Endothelial cell of umbilical vein (primary cell): ENCODE data around the gene CDK6. TPM values are rescaled to one million over a fixed set of nuclear protein-coding genes. Genes with fewer than 3 reads are reported as not detected.

Source experiments
- BruUV-seq: library from RNA; stranded (reverse); fragments of 400-500 nt; replicated peaks from 2 replicates; lab custom pipeline; 2021; lab: Mats Ljungman, UMichigan
- CTCF ChIA-PET: fragments of 300-600, 350-600 bp; sonication (Branson Sonifier 250); formaldehyde crosslinking; loops from one replicate; lab custom pipeline; 2021; ENCODE audit warnings: antibody characterized with exemption, inconsistent platforms; lab: Charles Lee
- POLR2A ChIA-PET: fragments of 300-600, 350-600 bp; sonication (Branson Sonifier 250); formaldehyde crosslinking; loops from one replicate; lab custom pipeline; 2021; ENCODE audit warnings: antibody characterized with exemption, inconsistent platforms; lab: Charles Lee
- DNase-seq: peaks from one replicate; pipeline ENCODE4 v3.0.0-alpha.2; 2011; ENCODE audit warnings: low read depth, low spot score
- FAIRE-seq: peaks from 2 replicates; lab custom pipeline; 2011; peaks lifted over from hg19 to GRCh38; lab: Jason Lieb, UNC
- H2AFZ ChIP-seq: 2 replicates; pipeline ENCODE4 v1.6.0; 2012; ENCODE audit warnings: low read depth, low read length, control low read depth, inconsistent platforms
- H3K27ac ChIP-seq: 2 replicates; pipeline ENCODE4 v1.5.1; 2011; ENCODE audit warnings: low read depth, mild to moderate bottlenecking, control low read depth, low read length, moderate library complexity; ENCODE audit not compliant: insufficient read depth
- H3K27me3 ChIP-seq, 2 experiments: 2 replicates each; pipeline versions ENCODE4 v1.6.0 to v1.6.1; 2011; ENCODE audit warnings: low read length in 2 of 2, mixed read lengths in 1 of 2; ENCODE audit not compliant: control insufficient read depth in 2 of 2, insufficient read depth in 2 of 2
- H3K36me3 ChIP-seq, 2 experiments: 2 replicates in 1 of 2; 3 replicates in 1 of 2; pipeline ENCODE4 v1.5.1; 2011; ENCODE audit warnings: low read length in 2 of 2, mild to moderate bottlenecking in 1 of 2, moderate library complexity in 1 of 2; ENCODE audit not compliant: control insufficient read depth in 2 of 2, insufficient read depth in 2 of 2; ENCODE audit errors: extremely low read depth in 1 of 2
- H3K4me1 ChIP-seq: 3 replicates; pipeline ENCODE4 v1.5.1; 2011; ENCODE audit warnings: mild to moderate bottlenecking, low read length; ENCODE audit not compliant: control insufficient read depth, insufficient read depth; ENCODE audit errors: extremely low read depth
- H3K4me2 ChIP-seq: 2 replicates; pipeline ENCODE4 v1.6.1; 2011; ENCODE audit warnings: low read length, control low read depth, mixed read lengths; ENCODE audit not compliant: insufficient read depth
- H3K4me3 ChIP-seq, 3 experiments: fragments of 200-600 bp in 1 of 3; sonication (generic), shearing (Covaris generic) in 1 of 3; replicated peaks in 1 of 3; 2 replicates each; pipeline ENCODE4 v1.5.1; 2011 to 2016; ENCODE audit warnings: control low read depth in 3 of 3, low read length in 3 of 3, mild to moderate bottlenecking in 2 of 3, inconsistent platforms in 1 of 3, low read depth in 1 of 3, moderate library complexity in 1 of 3; ENCODE audit not compliant: insufficient read depth in 1 of 3
- H3K79me2 ChIP-seq: 2 replicates; pipeline ENCODE4 v1.6.0; 2012; ENCODE audit warnings: low read length, inconsistent platforms; ENCODE audit not compliant: control insufficient read depth, insufficient read depth
- H3K9ac ChIP-seq: replicated peaks from 2 replicates; pipeline ENCODE3; 2011; ENCODE audit warnings: low read length, control low read depth; ENCODE audit not compliant: insufficient read depth; ENCODE audit errors: extremely low read depth
- H3K9me1 ChIP-seq: replicated peaks from 3 replicates; pipeline ENCODE4 v1.6.0; 2011; ENCODE audit warnings: mild to moderate bottlenecking, low read length; ENCODE audit not compliant: control insufficient read depth, insufficient read depth; ENCODE audit errors: extremely low read depth
- H3K9me3 ChIP-seq: replicated peaks from 2 replicates; pipeline ENCODE4 v1.5.1; 2012; ENCODE audit warnings: low read length, inconsistent platforms; ENCODE audit not compliant: control insufficient read depth, insufficient read depth
- H4K20me1 ChIP-seq: replicated peaks from 2 replicates; pipeline ENCODE3; 2011; ENCODE audit warnings: mild to moderate bottlenecking, low read length; ENCODE audit not compliant: control insufficient read depth, insufficient read depth; ENCODE audit errors: extremely low read depth
- CTCF ChIP-seq, 2 donors: IDR thresholded peaks; 1 replicate in 1 of 2; 2 replicates in 1 of 2; pipeline ENCODE4 v1.5.1; 2011; ENCODE audit warnings: low read length in 2 of 2, mild to moderate bottlenecking in 2 of 2, moderate library complexity in 2 of 2, control low read depth in 1 of 2, inconsistent platforms in 1 of 2, low read depth in 1 of 2; ENCODE audit not compliant: insufficient read depth in 1 of 2; ENCODE audit errors: extremely low read depth in 1 of 2
- EZH2 ChIP-seq: IDR thresholded peaks from 2 replicates; pipeline ENCODE4 v1.6.1; 2012; ENCODE audit warnings: borderline replicate concordance, low read depth, mild to moderate bottlenecking, moderate library complexity, low read length, inconsistent platforms; ENCODE audit not compliant: severe bottlenecking
- FOS ChIP-seq: IDR thresholded peaks from 2 replicates; pipeline ENCODE4 v1.6.1; 2011; ENCODE audit warnings: mild to moderate bottlenecking, low read length, moderate library complexity, borderline replicate concordance; ENCODE audit not compliant: insufficient read depth
- GATA2 ChIP-seq: IDR thresholded peaks from 2 replicates; pipeline ENCODE4 v1.7.0; 2011; ENCODE audit warnings: low read depth, mild to moderate bottlenecking, moderate library complexity, mixed read lengths, low read length; ENCODE audit not compliant: insufficient read length, insufficient read depth
- JUN ChIP-seq: IDR thresholded peaks from 2 replicates; pipeline ENCODE4 v1.6.1; 2011; ENCODE audit warnings: borderline replicate concordance, low read depth; ENCODE audit not compliant: insufficient read length, insufficient read depth
- MYC ChIP-seq: IDR thresholded peaks from one replicate; pipeline ENCODE4 v1.6.1; 2011; ENCODE audit warnings: mild to moderate bottlenecking, low read depth, low read length
- POLR2A ChIP-seq: IDR thresholded peaks from 2 replicates; pipeline ENCODE4 v1.6.1; 2012; ENCODE audit warnings: low read depth, mild to moderate bottlenecking, control low read depth, low read length
- POLR2AphosphoS5 ChIP-seq: IDR thresholded peaks from 2 replicates; pipeline ENCODE4 v1.6.1; 2012; ENCODE audit warnings: low read depth, mild to moderate bottlenecking, control low read depth, low read length, moderate library complexity; ENCODE audit not compliant: insufficient read depth
- dilution Hi-C: fragments of 300-500 bp; cut with MboI; formaldehyde crosslinking; loops from one replicate; pipeline ENCODE4 v1.15.0; 2019; ENCODE audit warnings: low sequenced_read_pairs; ENCODE audit not compliant: extremely low pct_ligation_motif_present
- intact Hi-C: fragments of 100-400 bp; cut with micrococcal nuclease; formaldehyde crosslinking; loops from one replicate; pipeline ENCODE4 v1.10.0; 2022
- polyA plus RNA-seq, 4 experiments: library from polyadenylated mRNA; depleted of rRNA in 3 of 4; stranded (reverse) in 3 of 4; unstranded in 1 of 4; fragments of >200 nt; gene quantifications; 2 replicates each; pipeline versions ENCODE4 v1.2.1 to v1.2.3, GENCODE V29; 2011 to 2012; ENCODE audit warnings: missing spikeins in 1 of 4
- total RNA-seq: library from RNA; stranded (reverse); gene quantifications from 2 replicates; pipeline ENCODE4 v1.2.3, GENCODE V29; 2021
- TF ChIP-seq, protein P1 (sequence below): IDR thresholded peaks from 2 replicates; pipeline ENCODE4 v1.6.1; 2011; ENCODE audit not compliant: insufficient read depth, insufficient read length

Gene CDK6
- total and polyA plus RNA-seq, 2 donors (not counting 3 experiments of a cell fraction or from before 2014, with no cell fraction given) = 6.0 to 28.2 TPM

DNA sequence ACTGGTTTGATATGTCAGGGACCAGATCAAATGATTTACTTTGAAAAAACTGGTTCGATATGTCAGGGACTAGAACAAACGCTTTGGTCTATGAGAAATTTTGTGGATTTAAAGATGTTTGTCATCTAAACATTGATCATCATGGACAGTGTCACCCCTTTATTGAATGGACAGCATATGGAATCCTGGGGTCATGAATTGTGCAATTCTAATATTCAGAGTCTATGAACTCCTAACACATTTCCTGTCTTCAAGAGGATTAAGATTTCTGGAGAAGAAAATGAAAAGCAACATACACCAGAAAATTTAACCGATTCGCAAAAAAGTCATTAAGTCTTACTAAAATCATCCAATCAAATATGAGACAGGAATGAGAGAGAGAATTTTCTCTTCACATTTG is 139.8 kb downstream of the CDK6 start:
- intact Hi-C loops (no loop called here), dilution Hi-C loops (no loop called here)
- DNase-seq = no peak
- H3K4me2 ChIP-seq = peak overlapping the region; percentile 29
- no peaks in the 10 kb centered on the region for H3K9me3 ChIP-seq
- no peaks in the 10 kb centered on the region for H3K9me1 ChIP-seq
- H4K20me1 ChIP-seq = no peaks in the 10 kb centered on the region
- H3K36me3 ChIP-seq = no peaks in the 10 kb centered on the region
- H3K27ac ChIP-seq = no peak overlapping the region
- no peaks in the 10 kb centered on the region for H3K27me3 ChIP-seq
- no peaks in the 10 kb centered on the region for H3K79me2 ChIP-seq
- no peak overlapping the region for H3K4me3 ChIP-seq
- BruUV-seq = no TSS peak
- FAIRE-seq = no peak
- H3K9ac ChIP-seq = peak overlapping the region; percentile 83
- TF ChIP-seq POLR2A = no peak
- TF ChIP-seq GATA2 = no peak
- TF ChIP-seq FOS = no peak
- POLR2A ChIA-PET = no interaction called here
- peaks cover 44% of the 10 kb centered on the region for H3K4me1 ChIP-seq
- CTCF ChIA-PET = interaction anchor here (1.2 to 6.0 kb wide), 4 partner anchors 71 to 178 kb away, joined by 3 to 77 read pairs (median 8); no protein-coding TSS in a partner anchor
- no peak overlapping the region for H2AFZ ChIP-seq

DNA sequence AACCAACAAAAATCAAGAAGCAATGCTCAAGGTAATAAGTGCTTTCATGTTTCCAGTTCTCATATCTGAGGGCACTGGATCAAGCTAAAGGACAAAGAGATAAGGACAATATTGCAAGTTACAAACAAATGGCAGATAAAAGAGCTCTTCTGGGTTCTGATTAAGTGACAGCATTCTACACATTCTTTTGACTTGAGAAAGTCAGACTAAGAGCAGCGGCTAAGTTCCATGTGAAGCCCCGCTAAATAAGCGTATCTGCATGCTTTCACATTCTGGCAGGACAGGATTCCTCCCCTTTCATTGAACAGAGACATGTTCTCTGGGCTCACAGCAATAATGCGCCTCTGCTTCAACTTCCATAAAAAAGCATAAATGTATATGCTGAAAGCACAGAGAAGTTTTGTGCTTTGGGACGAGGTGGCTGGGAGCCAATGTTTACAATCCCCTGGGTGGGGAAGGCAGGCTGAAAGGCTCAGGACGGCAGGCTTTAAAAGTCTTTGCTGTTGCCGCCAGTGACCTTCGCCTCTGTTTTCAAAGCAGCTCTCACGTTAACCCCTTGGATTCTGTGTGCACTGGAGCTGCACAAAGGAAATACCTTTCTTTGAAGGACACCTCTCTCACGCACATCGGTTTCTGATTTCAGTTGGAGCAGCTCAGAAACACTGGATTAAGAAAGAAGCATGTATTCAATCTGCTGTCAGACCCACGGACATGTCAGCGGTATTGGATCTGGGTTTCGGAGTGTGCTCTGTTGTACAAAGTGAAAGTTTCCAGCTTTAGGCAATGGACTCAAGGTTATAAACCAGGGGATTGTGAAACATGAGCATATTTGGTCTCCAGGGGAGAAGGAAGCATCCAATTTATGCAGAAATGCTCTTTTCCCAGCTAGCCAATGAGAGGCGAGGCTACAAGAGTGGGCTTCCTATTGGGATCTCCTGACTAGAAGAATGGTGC is 140.8 kb downstream of the CDK6 start:
- Histone ChIP-seq H3K27ac (peak overlapping the region; percentile 68), H3K4me2 (peak overlapping the region; percentile 94), H3K36me3 (no peaks in the 10 kb centered on the region), H3K9me3 (no peaks in the 10 kb centered on the region), H3K79me2 (no peaks in the 10 kb centered on the region), H3K4me3 (peak overlapping the region; percentile 21 to 66 (median 24)), H3K9ac (peak overlapping the region; percentile 85), H3K27me3 (no peaks in the 10 kb centered on the region), H2AFZ (peak overlapping the region; percentile 57), H3K9me1 (no peaks in the 10 kb centered on the region), H3K4me1 (peaks cover 44% of the 10 kb centered on the region), H4K20me1 (no peaks in the 10 kb centered on the region)
- CTCF ChIA-PET = interaction anchor here (1.0 to 6.0 kb wide), 10 partner anchors 9 to 356 kb away, joined by 3 to 77 read pairs (median 4); no protein-coding TSS in a partner anchor
- TF ChIP-seq POLR2A (no peak), MYC (no peak), GATA2 (no peak), EZH2 (no peak), CTCF (IDR thresholded peaks at IDR 0.05; ENCODE audit: extremely low read depth in 1 of 2, insufficient read depth in 1 of 2, low read depth in 1 of 2, low read length in 2 of 2) (no peak), POLR2AphosphoS5 (no peak), JUN (no peak), FOS (no peak)
- TF ChIP-seq, protein P1, sequence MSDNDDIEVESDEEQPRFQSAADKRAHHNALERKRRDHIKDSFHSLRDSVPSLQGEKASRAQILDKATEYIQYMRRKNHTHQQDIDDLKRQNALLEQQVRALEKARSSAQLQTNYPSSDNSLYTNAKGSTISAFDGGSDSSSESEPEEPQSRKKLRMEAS = no peak
- intact Hi-C loops (no loop called here), dilution Hi-C loops (no loop called here)
- DNase-seq = peak; percentile 69
- peak; percentile 57 for FAIRE-seq
- POLR2A ChIA-PET = interaction anchor here (0.7 kb wide), 1 partner anchor 95 kb away, joined by 3 read pairs; no protein-coding TSS in a partner anchor
- no TSS peak for BruUV-seq
